NCI-H1694 (cell line): ENCODE measurements around the gene ZSCAN26.
A peak's percentile ranks its signal among the peaks of the same experiment; 100 is the strongest.
"Not testable (repeated sequence)": the region's sequence is repeated elsewhere in the genome, so short reads cannot be mapped to it uniquely, and the experiment has no call there.

Source experiments
- DNase-seq: peaks from one replicate; lab custom pipeline; 2025; lab: John Stamatoyannopoulos, UW

ZSCAN26 gene

GRCh38 chr6:28257042-28257441 is 9.9 kb upstream of the ZSCAN26 start:
- DNase-seq: no peak

GRCh38 chr6:28258877-28259777 is 7.8 kb upstream of the ZSCAN26 start, which contains the start of gene NKAPL:
Gene NKAPL, plus strand, starts transcription at chr6:28259297. Its CDS starts 75 bp downstream, at chr6:28259372.
- no peak for DNase-seq

- DNase-seq: no peak
Measured at GRCh38 chr6:28263922-28264321, 3.0 kb upstream of the ZSCAN26 start.

- no peak for DNase-seq
Measured at GRCh38 chr6:28264834-28265401, 2.0 kb upstream of the ZSCAN26 start.

GRCh38 chr6:28266563-28266961 is 381 bp upstream of the ZSCAN26 start:
- no peak for DNase-seq

- no peak for DNase-seq
Measured at GRCh38 chr6:28267695-28268059, 734 bp downstream of the ZSCAN26 start.

- DNase-seq: no peak
Measured at GRCh38 chr6:28269492-28269891, 2.5 kb downstream of the ZSCAN26 start.

- no peak for DNase-seq
Measured at GRCh38 chr6:28274888-28275287, 7.9 kb downstream of the ZSCAN26 start.

- no peak for DNase-seq
Measured at GRCh38 chr6:28277746-28278145, 10.8 kb downstream of the ZSCAN26 start.

GRCh38 chr6:28280595-28281287 is 13.8 kb downstream of the ZSCAN26 start:
- no peak for DNase-seq

- DNase-seq: peak; percentile 15
Measured at GRCh38 chr6:28281288-28282064, 14.5 kb downstream of the ZSCAN26 start, which contains the start of gene PGBD1. Gene PGBD1, plus strand, starts transcription at chr6:28281572. Its CDS starts 2,242 bp downstream, at chr6:28283814.

- DNase-seq: no peak
Measured at GRCh38 chr6:28282926-28283325, 16.0 kb downstream of the ZSCAN26 start.

GRCh38 chr6:28291573-28291972 is 24.6 kb downstream of the ZSCAN26 start:
- no peak for DNase-seq

GRCh38 chr6:28295326-28295725 is 28.4 kb downstream of the ZSCAN26 start:
- no peak for DNase-seq

- DNase-seq: no peak
Measured at GRCh38 chr6:28296520-28297060, 29.6 kb downstream of the ZSCAN26 start.

- DNase-seq: no peak
Measured at GRCh38 chr6:28303570-28303969, 36.6 kb downstream of the ZSCAN26 start.

- DNase-seq: not testable (repeated sequence)
Measured at GRCh38 chr6:28306363-28306762, 39.4 kb downstream of the ZSCAN26 start.

- no peak for DNase-seq
Measured at GRCh38 chr6:28311139-28311823, 44.3 kb downstream of the ZSCAN26 start.

- DNase-seq: no peak
Measured at GRCh38 chr6:28312939-28313338, 46.0 kb downstream of the ZSCAN26 start.

- DNase-seq: no peak
Measured at GRCh38 chr6:28315628-28316027, 48.7 kb downstream of the ZSCAN26 start.

GRCh38 chr6:28317866-28318265 is 50.9 kb downstream of the ZSCAN26 start:
- DNase-seq: not testable (repeated sequence)
